HG02981 (cell line): ENCODE results near the gene RHCE.
"Not testable (repeated sequence)": the region's sequence is repeated elsewhere in the genome, so short reads cannot be mapped to it uniquely, and the experiment has no call there.

ENCODE experiments used
- ATAC-seq: cut with Tn5 transposase; IDR thresholded peaks from one replicate; pipeline ENCODE4 v1.9.1; 2021; ENCODE audit warnings: mild to moderate bottlenecking, moderate library complexity; ENCODE audit not compliant: unreplicated experiment

The RHCE gene

GRCh38 chr1:25349606-25350005, 71.0 kb downstream of the RHCE start:
- no peak for ATAC-seq

- ATAC-seq = no peak
Measured at GRCh38 chr1:25347556-25347955, 73.1 kb downstream of the RHCE start.

- ATAC-seq = no peak
Measured at GRCh38 chr1:25343872-25344271, 76.8 kb downstream of the RHCE start.

- ATAC-seq = no peak
Measured at GRCh38 chr1:25342846-25343245, 77.8 kb downstream of the RHCE start.

GRCh38 chr1:25341746-25342145, 78.9 kb downstream of the RHCE start:
- ATAC-seq = no peak

GRCh38 chr1:25338986-25339385, 81.6 kb downstream of the RHCE start:
- no peak for ATAC-seq

GRCh38 chr1:25338188-25338981, 82.2 kb downstream of the RHCE start, which contains the start of gene TMEM50A:
Gene TMEM50A (plus strand): TSS chr1:25338334. CDS start chr1:25340487, 2,153 bp downstream.
- ATAC-seq = peak; percentile 73

GRCh38 chr1:25337483-25338187, 83.0 kb downstream of the RHCE start:
- peak; percentile 21 for ATAC-seq

GRCh38 chr1:25336922-25337354, 83.7 kb downstream of the RHCE start:
- not testable (repeated sequence) for ATAC-seq

- not testable (repeated sequence) for ATAC-seq
Measured at GRCh38 chr1:25329950-25330349, 90.7 kb downstream of the RHCE start.

- ATAC-seq = not testable (repeated sequence)
Measured at GRCh38 chr1:25329336-25329735, 91.3 kb downstream of the RHCE start.

GRCh38 chr1:25328791-25329185, 91.8 kb downstream of the RHCE start:
- ATAC-seq = not testable (repeated sequence)

GRCh38 chr1:25327864-25328790, 92.5 kb downstream of the RHCE start:
- ATAC-seq = not testable (repeated sequence)

- not testable (repeated sequence) for ATAC-seq
Measured at GRCh38 chr1:25324407-25324806, 96.2 kb downstream of the RHCE start.

GRCh38 chr1:25322127-25322526, 98.5 kb downstream of the RHCE start:
- not testable (repeated sequence) for ATAC-seq

- ATAC-seq = not testable (repeated sequence)
Measured at GRCh38 chr1:25320314-25320938, 100.2 kb downstream of the RHCE start.

- not testable (repeated sequence) for ATAC-seq
Measured at GRCh38 chr1:25312806-25313470, 107.7 kb downstream of the RHCE start.
